ENCODE data around the gene TRMT112.

GRCh38 chr11:64338716-64339115, 21.4 kb upstream of the TRMT112 start:
- TF ChIP-seq CTCF (IDR thresholded peaks at IDR 0.05 in 2 of 3, conservative IDR thresholded peaks at IDR 0.05 in 1 of 3; ENCODE audit: borderline replicate concordance in 1 of 3, insufficient read depth in 1 of 3, low read depth in 2 of 3, low read length in 2 of 3): no peak
- TF ChIP-seq EGR1 (IDR thresholded peaks at IDR 0.05; ENCODE audit: low read depth): no peak
- TF ChIP-seq POLR2A (IDR thresholded peaks at IDR 0.05; ENCODE audit: borderline replicate concordance, extremely low read depth, insufficient read depth, insufficient read length): no peak
- TF ChIP-seq CEBPB (IDR thresholded peaks at IDR 0.05; ENCODE audit: low read depth): no peak
- no peak for TF ChIP-seq EZH2phosphoT487 (IDR thresholded peaks at IDR 0.05; ENCODE audit: borderline replicate concordance)
- no peak for TF ChIP-seq ZNF274 (IDR thresholded peaks at IDR 0.05; ENCODE audit: low read depth, low read length)
- no peak for TF ChIP-seq MAX (IDR thresholded peaks at IDR 0.05)
- no peak for TF ChIP-seq EZH2 (IDR thresholded peaks at IDR 0.05)
- TF ChIP-seq SIN3A (IDR thresholded peaks at IDR 0.05; ENCODE audit: low read depth): no peak
- TF ChIP-seq SP1 (IDR thresholded peaks at IDR 0.05; ENCODE audit: low read depth): no peak

Data from HCT116 (cell line).